HG02938 (cell line): ENCODE results near the gene NEMP2.
"Not testable (repeated sequence)": the region's sequence is repeated elsewhere in the genome, so short reads cannot be mapped to it uniquely, and the experiment has no call there.

Experiments
- ATAC-seq: cut with Tn5 transposase; IDR thresholded peaks from one replicate; pipeline ENCODE4 v1.9.1; 2021; ENCODE audit warnings: mild to moderate bottlenecking, moderate library complexity; ENCODE audit not compliant: unreplicated experiment

NEMP2 gene

GRCh38 chr2:190527918-190528317 lies 6.6 kb downstream of the NEMP2 start:
- ATAC-seq = no peak

- no peak for ATAC-seq
These were observed 7.3 kb downstream of the NEMP2 start for GRCh38 chr2:190527214-190527613.

GRCh38 chr2:190526105-190526750 lies 8.3 kb downstream of the NEMP2 start:
- ATAC-seq = no peak

- no peak for ATAC-seq
These were observed 9.6 kb downstream of the NEMP2 start for GRCh38 chr2:190524928-190525327.

- ATAC-seq = no peak
These were observed 14.4 kb downstream of the NEMP2 start for GRCh38 chr2:190519975-190520767.

GRCh38 chr2:190517468-190517867 lies 17.1 kb downstream of the NEMP2 start:
- ATAC-seq = no peak

- no peak for ATAC-seq
These were observed 18.8 kb downstream of the NEMP2 start for GRCh38 chr2:190515687-190516086.

- ATAC-seq = no peak
These were observed 19.8 kb downstream of the NEMP2 start for GRCh38 chr2:190514676-190515075.

GRCh38 chr2:190513877-190514276 lies 20.6 kb downstream of the NEMP2 start:
- ATAC-seq = no peak

- ATAC-seq = no peak
These were observed 21.9 kb downstream of the NEMP2 start for GRCh38 chr2:190512539-190513095.

- no peak for ATAC-seq
These were observed 23.4 kb downstream of the NEMP2 start for GRCh38 chr2:190511104-190511503.

- not testable (repeated sequence) for ATAC-seq
These were observed 24.6 kb downstream of the NEMP2 start for GRCh38 chr2:190509895-190510294.

GRCh38 chr2:190507135-190507534 lies 27.4 kb downstream of the NEMP2 start:
- no peak for ATAC-seq

GRCh38 chr2:190506666-190507065 lies 27.9 kb downstream of the NEMP2 start:
- no peak for ATAC-seq

GRCh38 chr2:190505696-190506095 lies 28.8 kb downstream of the NEMP2 start:
- ATAC-seq = no peak

- no peak for ATAC-seq
These were observed 29.6 kb downstream of the NEMP2 start for GRCh38 chr2:190504912-190505311.

- ATAC-seq = no peak
These were observed 31.4 kb downstream of the NEMP2 start for GRCh38 chr2:190503088-190503487.

- ATAC-seq = no peak
These were observed 32.7 kb downstream of the NEMP2 start for GRCh38 chr2:190501702-190502407.

GRCh38 chr2:190501231-190501630 lies 33.3 kb downstream of the NEMP2 start:
- no peak for ATAC-seq

- ATAC-seq = no peak
These were observed 34.4 kb downstream of the NEMP2 start for GRCh38 chr2:190500054-190500502.

- ATAC-seq = no peak
These were observed 35.2 kb downstream of the NEMP2 start for GRCh38 chr2:190499273-190499672.
